HG02981 (cell line): ENCODE data around the gene ITGA11.
A peak's percentile ranks its signal among the peaks of the same experiment; 100 is the strongest.

ENCODE experiments used
- ATAC-seq: cut with Tn5 transposase; IDR thresholded peaks from one replicate; pipeline ENCODE4 v1.9.1; 2021; ENCODE audit warnings: mild to moderate bottlenecking, moderate library complexity; ENCODE audit not compliant: unreplicated experiment

ITGA11 gene

GRCh38 chr15:68277603-68278344 is 154.2 kb downstream of the ITGA11 start, which contains the start of gene FEM1B:
Gene FEM1B (plus strand): TSS chr15:68277745. CDS start chr15:68278418, 673 bp downstream.
- ATAC-seq = peak; percentile 72

GRCh38 chr15:68277131-68277602 is 154.8 kb downstream of the ITGA11 start:
- peak; percentile 6 for ATAC-seq

- no peak for ATAC-seq
These were observed 155.3 kb downstream of the ITGA11 start for GRCh38 chr15:68276668-68277067.

GRCh38 chr15:68275165-68275746 is 156.7 kb downstream of the ITGA11 start:
- no peak for ATAC-seq

GRCh38 chr15:68274201-68274848 is 157.6 kb downstream of the ITGA11 start:
- no peak for ATAC-seq

GRCh38 chr15:68272721-68273271 is 159.2 kb downstream of the ITGA11 start:
- no peak for ATAC-seq

GRCh38 chr15:68271854-68272471 is 160.0 kb downstream of the ITGA11 start:
- no peak for ATAC-seq

- ATAC-seq = no peak
These were observed 163.6 kb downstream of the ITGA11 start for GRCh38 chr15:68268405-68268804.

- ATAC-seq = no peak
These were observed 166.3 kb downstream of the ITGA11 start for GRCh38 chr15:68265674-68266073.

GRCh38 chr15:68265081-68265480 is 166.9 kb downstream of the ITGA11 start:
- no peak for ATAC-seq

GRCh38 chr15:68264282-68264681 is 167.7 kb downstream of the ITGA11 start:
- ATAC-seq = no peak

- no peak for ATAC-seq
These were observed 169.2 kb downstream of the ITGA11 start for GRCh38 chr15:68262514-68263356.

GRCh38 chr15:68261980-68262379 is 170.0 kb downstream of the ITGA11 start:
- no peak for ATAC-seq

- ATAC-seq = no peak
These were observed 170.7 kb downstream of the ITGA11 start for GRCh38 chr15:68261241-68261640.

- ATAC-seq = no peak
These were observed 172.1 kb downstream of the ITGA11 start for GRCh38 chr15:68259883-68260282.

- ATAC-seq = no peak
These were observed 173.3 kb downstream of the ITGA11 start for GRCh38 chr15:68258692-68259091.

- no peak for ATAC-seq
These were observed 175.1 kb downstream of the ITGA11 start for GRCh38 chr15:68256675-68257450.

- no peak for ATAC-seq
These were observed 178.9 kb downstream of the ITGA11 start for GRCh38 chr15:68252925-68253534.
